IMR-90 (cell line): ENCODE measurements around the gene MORN5. TPM values are rescaled to one million over a fixed set of nuclear protein-coding genes. Genes with fewer than 3 reads are reported as not detected.

ENCODE experiments used
- ATAC-seq: fragments of 200-7000 bp; cut with Tn5 transposase; 2 replicates; pipeline ENCODE4 v1.9.1; 2020; ENCODE audit warnings: low read depth, mild to moderate bottlenecking, moderate library complexity
- BruUV-seq: library from RNA; stranded (reverse); fragments of 400-500 nt; replicated peaks from 2 replicates; lab custom pipeline; 2021; lab: Mats Ljungman, UMichigan
- CTCF ChIA-PET: fragments of 300-600 bp; formaldehyde crosslinking; extraction: SDS; loops from one replicate; lab custom pipeline; 2021; ENCODE audit warnings: antibody characterized with exemption; lab: Yijun Ruan, JAX
- POLR2A ChIA-PET: fragments of 300-600 bp; sonication (Branson Sonifier 250); formaldehyde crosslinking; loops from one replicate; lab custom pipeline; 2022; ENCODE audit warnings: antibody characterized with exemption; ENCODE audit not compliant: unreplicated experiment; lab: Charles Lee
- DNase-seq: peaks from one replicate; pipeline ENCODE4 v3.0.0; 2013
- H2AFZ ChIP-seq: replicated peaks from 2 replicates; pipeline ENCODE3; 2013; ENCODE audit warnings: low read length, mild to moderate bottlenecking; ENCODE audit not compliant: poor library complexity
- H2AK5ac ChIP-seq: 2 replicates; pipeline ENCODE4 v1.6.1; 2013; ENCODE audit warnings: low read depth, low read length, inconsistent platforms
- H2AK9ac ChIP-seq: replicated peaks from 2 replicates; pipeline ENCODE3; 2013; ENCODE audit warnings: mild to moderate bottlenecking, low read depth, low read length, moderate library complexity; ENCODE audit not compliant: poor library complexity
- H2BK120ac ChIP-seq: 2 replicates; pipeline ENCODE4 v1.6.1; 2013; ENCODE audit warnings: low read depth, low read length, inconsistent platforms
- H2BK15ac ChIP-seq: 3 replicates; pipeline ENCODE4 v1.6.1; 2013; ENCODE audit warnings: low read depth, low read length, inconsistent platforms
- H2BK20ac ChIP-seq: 2 replicates; pipeline ENCODE4 v1.6.1; 2013; ENCODE audit warnings: low read depth, mild to moderate bottlenecking, inconsistent platforms, low read length, moderate library complexity
- H2BK5ac ChIP-seq: 2 replicates; pipeline ENCODE4 v1.6.1; 2013; ENCODE audit warnings: mild to moderate bottlenecking, low read depth, low read length, inconsistent platforms; ENCODE audit not compliant: poor library complexity, severe bottlenecking
- H3K14ac ChIP-seq: replicated peaks from 2 replicates; pipeline ENCODE4 v1.6.1; 2013; ENCODE audit warnings: low read depth, low read length, inconsistent platforms
- H3K18ac ChIP-seq: 2 replicates; pipeline ENCODE4 v1.6.1; 2013; ENCODE audit warnings: low read depth, low read length, control low read depth
- H3K23ac ChIP-seq: 2 replicates; pipeline ENCODE4 v1.6.1; 2013; ENCODE audit warnings: low read depth, low read length, inconsistent platforms
- H3K27ac ChIP-seq: 2 replicates; pipeline ENCODE4 v1.5.1; 2013; ENCODE audit warnings: mild to moderate bottlenecking, control low read depth, low read length; ENCODE audit not compliant: insufficient read depth
- H3K27me3 ChIP-seq: 2 replicates; pipeline ENCODE4 v1.6.1; 2013; ENCODE audit warnings: low read length; ENCODE audit not compliant: control insufficient read depth, insufficient read depth
- H3K36me3 ChIP-seq: 2 replicates; pipeline ENCODE4 v1.6.1; 2013; ENCODE audit warnings: low read length, mixed read lengths; ENCODE audit not compliant: control insufficient read depth, insufficient read depth
- H3K4ac ChIP-seq: 2 replicates; pipeline ENCODE4 v1.6.1; 2013; ENCODE audit warnings: low read depth, low read length, inconsistent platforms
- H3K4me1 ChIP-seq: 2 replicates; pipeline ENCODE4 v1.6.1; 2013; ENCODE audit warnings: low read length, mixed read lengths; ENCODE audit not compliant: control insufficient read depth, insufficient read depth
- H3K4me2 ChIP-seq: 2 replicates; pipeline ENCODE4 v1.6.1; 2013; ENCODE audit warnings: low read depth, mild to moderate bottlenecking, control low read depth, low read length, moderate library complexity
- H3K4me3 ChIP-seq: 2 replicates; pipeline ENCODE4 v1.5.1; 2013; ENCODE audit warnings: low read depth, mild to moderate bottlenecking, control low read depth, low read length, moderate library complexity; ENCODE audit not compliant: insufficient read depth
- H3K56ac ChIP-seq: 2 replicates; pipeline ENCODE4 v1.6.1; 2013; ENCODE audit warnings: low read length, inconsistent platforms; ENCODE audit not compliant: insufficient read depth; ENCODE audit errors: extremely low read depth
- H3K79me1 ChIP-seq, 2 experiments: 2 replicates each; pipeline ENCODE4 v1.6.1; 2013; ENCODE audit warnings: low read length in 2 of 2, inconsistent platforms in 1 of 2, low read depth in 1 of 2
- H3K9ac ChIP-seq: 2 replicates; pipeline ENCODE4 v1.6.1; 2013; ENCODE audit warnings: low read depth, low read length, control low read depth
- H3K9me1 ChIP-seq: 2 replicates; pipeline ENCODE4 v1.6.1; 2013; ENCODE audit warnings: low read length, inconsistent platforms; ENCODE audit not compliant: insufficient read depth
- H3K9me3 ChIP-seq: 2 replicates; pipeline ENCODE4 v1.6.1; 2013; ENCODE audit warnings: low read length; ENCODE audit not compliant: control insufficient read depth, insufficient read depth
- H4K20me1 ChIP-seq: 2 replicates; pipeline ENCODE4 v1.6.1; 2013; ENCODE audit warnings: low read length, inconsistent platforms; ENCODE audit not compliant: insufficient read depth
- H4K5ac ChIP-seq: 2 replicates; pipeline ENCODE4 v1.6.1; 2013; ENCODE audit warnings: mild to moderate bottlenecking, low read depth, low read length, control low read depth
- H4K8ac ChIP-seq, 2 experiments: 2 replicates each; pipeline ENCODE4 v1.6.1; 2013; ENCODE audit warnings: low read depth in 2 of 2, low read length in 2 of 2, control low read depth in 1 of 2, inconsistent platforms in 1 of 2
- H4K91ac ChIP-seq: 2 replicates; pipeline ENCODE4 v1.6.1; 2013; ENCODE audit warnings: low read depth, low read length, inconsistent platforms; ENCODE audit not compliant: insufficient read depth
- CEBPB ChIP-seq: IDR thresholded peaks from 2 replicates; pipeline ENCODE4 v1.6.1; 2012; ENCODE audit warnings: low read depth, low read length, improper control_type of control experiment
- MAZ ChIP-seq: IDR thresholded peaks from 2 replicates; pipeline ENCODE4 v1.6.1; 2012; ENCODE audit warnings: low read depth, mild to moderate bottlenecking, low read length, improper control_type of control experiment, moderate library complexity, borderline replicate concordance
- RCOR1 ChIP-seq: IDR thresholded peaks from 2 replicates; pipeline ENCODE4 v1.6.1; 2012; ENCODE audit warnings: mild to moderate bottlenecking, low read length, improper control_type of control experiment; ENCODE audit not compliant: insufficient replicate concordance
- WGBS, 2 experiments: methylation state at CpG; one replicate each; pipeline versions ENCODE4 v1.1.5 to v1.1.7; 2013; ENCODE audit warnings: missing lambda C conversion rate in 2 of 2; ENCODE audit not compliant: insufficient read length in 1 of 2; ENCODE audit errors: extremely low coverage in 2 of 2; 5-methylcytosine and 5-hydroxymethylcytosine counted together
- dilution Hi-C: fragments of 300-500 bp; cut with HindIII; formaldehyde crosslinking; loops from one replicate; pipeline ENCODE4 v1.14.3; 2018; ENCODE audit warnings: low sequenced_read_pairs; ENCODE audit not compliant: unreplicated experiment
- in situ Hi-C: fragments of 300-500 bp; cut with MboI; formaldehyde crosslinking; loops from 3 replicates; pipeline ENCODE4 v1.14.3; 2019; ENCODE audit warnings: low sequenced_read_pairs, inconsistent platforms, mixed read lengths
- intact Hi-C: fragments of 100-400 bp; cut with micrococcal nuclease; formaldehyde crosslinking; loops from 2 replicates; pipeline ENCODE4 v1.10.0; 2022
- polyA plus RNA-seq, 3 experiments: library from polyadenylated mRNA; depleted of rRNA; stranded (reverse); fragments of >200 nt; gene quantifications; 2 replicates each; pipeline ENCODE4 v1.2.3, GENCODE V29; 2012; ENCODE audit warnings: low replicate concordance in 1 of 3
- total RNA-seq: library from RNA; depleted of rRNA; stranded (reverse); fragments of >200 nt; gene quantifications from 2 replicates; pipeline ENCODE4 v1.2.3, GENCODE V29; 2012
- TF ChIP-seq, protein P1 (sequence below): fragments of 150-350 bp; IDR thresholded peaks from 2 replicates; pipeline ENCODE4 v1.6.1; 2017; ENCODE audit warnings: mild to moderate bottlenecking, antibody characterized with exemption, low read length, low read depth

MORN5 gene
- total and polyA plus RNA-seq, 2 of the 4 experiments (the other 2 are of a cell fraction) = not detected

DNA sequence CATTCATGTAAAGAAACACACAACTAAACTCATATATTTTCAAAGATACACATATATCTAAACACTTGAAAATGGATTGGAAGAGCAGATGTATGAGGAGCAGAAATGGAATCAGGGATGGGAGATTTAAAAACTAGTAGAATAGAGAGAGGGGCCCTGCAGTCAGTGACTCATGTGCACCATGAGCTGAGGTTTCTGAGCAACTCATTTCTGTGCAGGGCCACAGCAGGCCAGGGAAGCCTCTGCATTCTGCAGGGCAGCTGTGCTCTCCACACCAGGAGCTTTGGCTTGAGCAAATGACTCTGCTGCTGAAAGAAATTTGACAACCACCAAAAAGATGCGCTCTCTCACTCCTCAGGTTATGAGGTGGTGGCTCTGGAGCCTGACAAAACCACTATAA lies 41.9 kb downstream of the MORN5 start:
- no peaks in the 10 kb centered on the region; the same call in 1 of the 2 replicates for H3K9me1 ChIP-seq
- no peaks in the 10 kb centered on the region for H3K79me1 ChIP-seq
- H3K9me3 ChIP-seq = no peaks in the 10 kb centered on the region
- H2AK5ac ChIP-seq = no peak overlapping the region
- DNase-seq (peak; percentile 78), ATAC-seq (peak; percentile 84)
- TF ChIP-seq MAZ (0 out of 2 replicates have a peak, but pooled peaks have one; percentile 0), RCOR1 (no peak), CEBPB (no peak)
- TF ChIP-seq, protein P1, sequence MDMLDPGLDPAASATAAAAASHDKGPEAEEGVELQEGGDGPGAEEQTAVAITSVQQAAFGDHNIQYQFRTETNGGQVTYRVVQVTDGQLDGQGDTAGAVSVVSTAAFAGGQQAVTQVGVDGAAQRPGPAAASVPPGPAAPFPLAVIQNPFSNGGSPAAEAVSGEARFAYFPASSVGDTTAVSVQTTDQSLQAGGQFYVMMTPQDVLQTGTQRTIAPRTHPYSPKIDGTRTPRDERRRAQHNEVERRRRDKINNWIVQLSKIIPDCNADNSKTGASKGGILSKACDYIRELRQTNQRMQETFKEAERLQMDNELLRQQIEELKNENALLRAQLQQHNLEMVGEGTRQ = no peak
- H3K23ac ChIP-seq = no peak overlapping the region
- in situ Hi-C loops = no loop called here
- POLR2A ChIA-PET = no interaction called here
- peaks cover 8% of the 10 kb centered on the region; the same call in 1 of the 2 replicates for H3K4me1 ChIP-seq
- no peak overlapping the region for H3K14ac ChIP-seq
- no CpG with 5 or more reads among the region's 1 CpG for WGBS, 2 experiments
- no peak overlapping the region for H3K4me3 ChIP-seq
- no peaks in the 10 kb centered on the region for H3K36me3 ChIP-seq
- CTCF ChIA-PET = no interaction called here
- H3K27me3 ChIP-seq = peaks cover 16% of the 10 kb centered on the region
- no peak overlapping the region for H4K5ac ChIP-seq
- BruUV-seq = no TSS peak
- H2BK5ac ChIP-seq = no peak overlapping the region
- dilution Hi-C loops = no loop called here
- H4K20me1 ChIP-seq = peaks cover 4% of the 10 kb centered on the region; the same call in 1 of the 2 replicates
- no peak overlapping the region for H3K56ac ChIP-seq
- H3K4me2 ChIP-seq = no peak overlapping the region
- no peak overlapping the region for H3K4ac ChIP-seq
- H2BK20ac ChIP-seq = no peak overlapping the region
- H4K91ac ChIP-seq = no peak overlapping the region
- no peak overlapping the region for H2AK9ac ChIP-seq
- no peak overlapping the region for H2BK15ac ChIP-seq
- H3K27ac ChIP-seq = no peak overlapping the region
- H3K9ac ChIP-seq = no peak overlapping the region
- no peak overlapping the region for H3K18ac ChIP-seq
- intact Hi-C loops = no loop called here
- H4K8ac ChIP-seq = no peak overlapping the region
- no peak overlapping the region for H2AFZ ChIP-seq
- no peak overlapping the region for H2BK120ac ChIP-seq
